Left ventricle myocardium inferior (tissue), 1 donor: ENCODE data around the gene ZFP36. TPM values are rescaled to one million over a fixed set of nuclear protein-coding genes. Genes with fewer than 3 reads are reported as not detected.
A peak's percentile ranks its signal among the peaks of the same experiment; 100 is the strongest.

ENCODE experiments used
- DNase-seq: peaks from one replicate; pipeline ENCODE4 v3.0.0-alpha.2; 2020
- H3K27ac ChIP-seq: fragments of 200-600 bp; replicated peaks from 2 replicates; pipeline ENCODE4 v1.8.0; 2021
- H3K27me3 ChIP-seq: fragments of 200-600 bp; 2 replicates; pipeline ENCODE4 v1.8.0; 2021; ENCODE audit warnings: low read depth
- H3K36me3 ChIP-seq: fragments of 200-600 bp; 2 replicates; pipeline ENCODE4 v1.8.0; 2021
- H3K4me1 ChIP-seq: fragments of 200-600 bp; 2 replicates; pipeline ENCODE4 v1.8.0; 2021
- H3K4me3 ChIP-seq: fragments of 200-600 bp; 2 replicates; pipeline ENCODE4 v1.8.0; 2021; ENCODE audit warnings: mild to moderate bottlenecking, moderate library complexity
- H3K9me3 ChIP-seq: fragments of 200-600 bp; replicated peaks from 2 replicates; pipeline ENCODE4 v1.8.0; 2021
- intact Hi-C: fragments of 100-400 bp; cut with micrococcal nuclease; formaldehyde crosslinking; loops from one replicate; pipeline ENCODE4 v1.11.0; 2022
- total RNA-seq: library from RNA; stranded (reverse); fragmentation: NEBNext Ultra II Directional; extraction: Animal tissue kit (Norgen Biotek cat#: 25700); gene quantifications from one replicate; pipeline ENCODE4 v1.2.1, GENCODE V29; 2021
- TF ChIP-seq, protein P1 (sequence below): fragments of 200-600 bp; IDR thresholded peaks from 2 replicates; pipeline ENCODE4 v1.8.0; 2021; ENCODE audit warnings: antibody characterized with exemption, mild to moderate bottlenecking, borderline replicate concordance
- donor health status: DM: no; HTN: yes; CAD: no; lungs with severe emphysema.

Gene ZFP36
- total RNA-seq, 1 donor from 2014 or later: 34.8 TPM

DNA sequence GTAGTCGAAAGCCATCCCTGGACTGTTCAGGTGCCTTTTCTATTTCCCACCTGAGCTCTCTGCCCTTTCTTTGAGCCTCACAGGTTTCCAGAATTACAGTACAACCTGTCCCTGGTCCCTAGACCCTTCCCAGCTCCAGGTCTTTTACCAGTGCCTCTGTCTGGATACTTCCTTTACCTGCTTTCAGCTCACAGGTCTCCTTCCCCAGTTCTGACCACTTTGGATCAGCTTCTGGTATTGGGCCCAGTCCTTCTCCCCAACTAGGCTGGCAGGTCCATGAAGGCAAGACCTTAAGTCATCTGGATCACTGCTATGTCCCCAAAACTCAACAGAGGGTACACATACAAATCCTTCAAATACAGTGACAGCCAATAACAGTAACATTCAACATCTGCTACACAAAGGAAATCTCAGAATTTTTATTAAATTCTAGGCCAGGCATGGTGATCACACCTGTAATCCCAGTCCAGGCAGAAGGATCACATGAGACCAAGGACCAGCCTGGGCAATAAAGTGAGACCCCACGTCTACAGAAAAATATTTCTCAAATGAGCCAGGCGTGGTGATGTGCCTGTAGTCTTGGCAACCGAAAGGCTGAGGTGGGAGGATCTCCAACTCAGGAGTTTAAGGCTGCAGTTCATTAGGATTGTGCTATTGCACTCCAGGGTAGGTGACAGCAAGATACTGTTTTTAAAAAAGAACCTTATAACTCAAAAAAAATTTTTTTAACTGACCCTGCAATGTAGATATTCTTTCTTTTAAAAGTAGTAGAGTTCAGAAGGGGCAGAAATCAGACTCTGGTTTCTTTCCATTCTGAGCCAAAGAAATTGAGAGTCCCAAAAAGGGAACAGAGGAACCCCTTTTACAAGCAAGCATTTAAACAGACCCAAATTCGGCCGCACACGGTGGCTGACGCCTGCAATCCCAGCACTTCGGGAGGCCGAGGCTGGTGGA lies 27.8 kb downstream of the ZFP36 start:
- Histone ChIP-seq H3K36me3 (peaks cover 32% of the 10 kb centered on the region), H3K9me3 (no peaks in the 10 kb centered on the region), H3K4me3 (peak overlapping the region; percentile 96), H3K27ac (peak overlapping the region; percentile 87), H3K27me3 (peaks cover 4% of the 10 kb centered on the region), H3K4me1 (peaks cover 44% of the 10 kb centered on the region)
- intact Hi-C loops: no loop called here
- DNase-seq: no peak
- TF ChIP-seq, protein P1, sequence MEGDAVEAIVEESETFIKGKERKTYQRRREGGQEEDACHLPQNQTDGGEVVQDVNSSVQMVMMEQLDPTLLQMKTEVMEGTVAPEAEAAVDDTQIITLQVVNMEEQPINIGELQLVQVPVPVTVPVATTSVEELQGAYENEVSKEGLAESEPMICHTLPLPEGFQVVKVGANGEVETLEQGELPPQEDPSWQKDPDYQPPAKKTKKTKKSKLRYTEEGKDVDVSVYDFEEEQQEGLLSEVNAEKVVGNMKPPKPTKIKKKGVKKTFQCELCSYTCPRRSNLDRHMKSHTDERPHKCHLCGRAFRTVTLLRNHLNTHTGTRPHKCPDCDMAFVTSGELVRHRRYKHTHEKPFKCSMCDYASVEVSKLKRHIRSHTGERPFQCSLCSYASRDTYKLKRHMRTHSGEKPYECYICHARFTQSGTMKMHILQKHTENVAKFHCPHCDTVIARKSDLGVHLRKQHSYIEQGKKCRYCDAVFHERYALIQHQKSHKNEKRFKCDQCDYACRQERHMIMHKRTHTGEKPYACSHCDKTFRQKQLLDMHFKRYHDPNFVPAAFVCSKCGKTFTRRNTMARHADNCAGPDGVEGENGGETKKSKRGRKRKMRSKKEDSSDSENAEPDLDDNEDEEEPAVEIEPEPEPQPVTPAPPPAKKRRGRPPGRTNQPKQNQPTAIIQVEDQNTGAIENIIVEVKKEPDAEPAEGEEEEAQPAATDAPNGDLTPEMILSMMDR: no peak

DNA sequence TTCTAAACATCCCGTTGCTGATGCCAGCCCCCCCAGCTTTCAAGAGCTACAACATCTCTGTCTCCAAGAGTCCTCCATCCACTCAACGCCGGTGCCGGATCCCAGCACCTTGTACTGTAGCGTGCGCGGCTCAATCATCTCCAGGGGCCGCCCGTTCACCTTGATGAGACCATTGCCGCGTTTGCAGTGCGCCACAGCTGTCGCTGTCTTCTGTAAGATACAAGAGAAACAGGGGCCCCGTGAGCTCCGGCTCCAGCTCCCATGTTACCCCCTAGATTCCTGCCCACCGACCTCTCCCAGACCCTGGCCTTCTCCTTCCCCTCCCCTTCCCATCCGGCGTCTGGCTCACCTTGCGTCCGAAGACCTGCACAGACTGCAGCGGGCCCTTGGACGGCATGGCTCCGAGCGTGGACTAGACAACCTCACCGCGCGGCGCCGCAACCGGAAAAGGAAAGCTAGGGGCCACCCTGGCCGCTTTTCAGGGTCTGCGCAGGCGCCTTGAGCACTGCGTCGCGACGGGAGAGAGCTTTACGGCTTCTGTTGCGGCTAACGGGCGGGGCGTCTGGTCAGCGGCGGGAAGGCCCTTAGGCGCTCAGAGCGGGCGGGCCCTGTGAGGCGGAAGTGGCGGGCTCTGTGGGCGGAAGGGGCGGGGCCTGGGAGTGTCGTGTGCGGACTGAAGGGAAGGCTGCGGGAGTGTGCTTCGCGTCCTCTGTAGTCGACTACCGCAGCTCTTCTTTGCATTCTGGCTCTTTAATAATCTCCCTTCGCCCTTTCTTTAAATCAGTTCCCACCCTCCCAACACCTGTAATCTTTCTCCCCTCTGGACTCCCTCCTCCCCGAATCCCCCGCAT lies 29.1 kb downstream of the ZFP36 start, which contains the start of gene RPS16:
Gene RPS16, minus strand, starts transcription at position 451 of the 851 bp plus-strand sequence. Its CDS starts 54 bp downstream, at position 397.
- peak; percentile 99 for DNase-seq
- Histone ChIP-seq H3K9me3 (no peaks in the 10 kb centered on the region), H3K27ac (peak within 1 kb of the TSS; percentile 87), H3K4me3 (peak within 1 kb of the TSS; percentile 96), H3K27me3 (peaks cover 4% of the 10 kb centered on the region), H3K4me1 (peaks cover 45% of the 10 kb centered on the region), H3K36me3 (peaks cover 32% of the 10 kb centered on the region)
- intact Hi-C loops: no loop called here
- TF ChIP-seq, protein P1: no peak

DNA sequence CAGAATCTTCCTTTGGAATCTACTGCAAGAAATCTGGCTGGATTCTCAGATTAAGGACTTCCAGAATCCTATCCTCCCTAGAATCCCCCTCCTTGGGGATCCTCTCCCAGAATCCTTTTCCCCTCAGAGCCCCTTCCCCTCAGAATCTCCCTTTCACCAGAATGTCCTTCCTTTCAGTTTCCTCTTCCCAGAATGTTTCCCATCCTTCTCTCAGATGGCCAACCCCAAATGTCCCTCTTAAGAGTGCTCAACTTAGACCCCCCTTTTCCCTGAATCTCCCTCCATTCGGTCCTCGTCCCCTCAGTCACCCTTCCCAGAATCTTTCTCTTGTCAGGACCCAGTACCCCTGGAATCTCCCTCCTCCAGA lies 29.7 kb downstream of the ZFP36 start:
- Histone ChIP-seq H3K27ac (peak overlapping the region; percentile 87), H3K27me3 (peaks cover 4% of the 10 kb centered on the region), H3K4me3 (peak overlapping the region; percentile 96), H3K36me3 (peaks cover 32% of the 10 kb centered on the region), H3K4me1 (peaks cover 39% of the 10 kb centered on the region), H3K9me3 (no peaks in the 10 kb centered on the region)
- intact Hi-C loops: no loop called here
- no peak for DNase-seq
- TF ChIP-seq, protein P1: no peak

DNA sequence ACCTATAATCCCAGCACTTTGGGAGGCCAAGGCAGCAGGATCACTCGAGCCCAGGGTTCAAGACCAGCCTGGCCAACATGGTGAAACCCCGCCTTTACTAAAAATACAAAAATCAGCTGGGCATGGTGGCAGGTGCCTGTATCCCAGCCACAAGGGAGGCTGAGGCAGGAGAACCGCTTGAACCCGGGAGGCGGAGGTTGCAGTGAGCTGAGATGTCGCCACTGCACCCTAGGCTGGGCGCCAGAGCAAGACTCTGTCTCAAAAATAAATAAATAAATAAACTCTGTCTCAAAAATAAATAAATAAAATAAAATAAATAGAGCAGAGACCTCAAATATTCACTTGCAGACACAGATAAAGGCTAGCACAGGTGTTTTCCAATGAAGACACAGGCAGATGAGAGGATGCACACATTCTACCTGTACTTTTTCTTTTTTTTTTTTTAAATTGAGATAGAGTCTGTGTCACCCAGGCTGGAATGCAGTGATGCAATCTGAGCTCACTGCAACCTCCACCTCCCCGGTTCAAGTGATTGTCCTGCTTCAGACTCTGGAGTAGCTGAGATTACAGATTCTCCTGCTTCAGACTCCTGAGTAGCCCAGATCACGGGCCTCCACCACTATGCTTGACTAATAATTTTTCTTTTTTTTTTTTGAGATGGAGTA lies 31.8 kb downstream of the ZFP36 start:
- Histone ChIP-seq H3K9me3 (no peaks in the 10 kb centered on the region), H3K4me3 (no peak overlapping the region), H3K4me1 (peaks cover 36% of the 10 kb centered on the region), H3K27ac (no peak overlapping the region), H3K27me3 (peaks cover 4% of the 10 kb centered on the region), H3K36me3 (peaks cover 14% of the 10 kb centered on the region)
- intact Hi-C loops: no loop called here
- no peak for DNase-seq
- TF ChIP-seq, protein P1: no peak
